Measurements from ENCODE around the gene MBD5. TPM values are rescaled to one million over a fixed set of nuclear protein-coding genes. Genes with fewer than 3 reads are reported as not detected.

The MBD5 gene
- total and polyA plus RNA-seq, 2 experiments from 2014 or later, result 12.1 to 23.4 TPM

GRCh38 chr2:148483665-148484064 lies 462.8 kb downstream of the MBD5 start:
- Histone ChIP-seq H3K9me3 (ENCODE audit: low read depth) (no peaks in the 10 kb centered on the region), H4K20me1 (ENCODE audit: insufficient read depth) (no peaks in the 10 kb centered on the region), H3K4me3 (no peak overlapping the region), H3K36me3 (ENCODE audit: low read depth) (no peaks in the 10 kb centered on the region), H3K4me1 (ENCODE audit: insufficient read depth) (no peaks in the 10 kb centered on the region), H3K27me3 (replicated peaks; ENCODE audit: insufficient read depth) (no peaks in the 10 kb centered on the region), H3K9me2 (ENCODE audit: insufficient read depth) (no peaks in the 10 kb centered on the region), H3K9ac (no peak overlapping the region), H2AFZ (no peak overlapping the region), H3K79me2 (ENCODE audit: insufficient read depth) (no peaks in the 10 kb centered on the region), H3F3A (ENCODE audit: insufficient read depth) (no peaks in the 10 kb centered on the region), H3K27ac (no peak overlapping the region), H3K4me2 (ENCODE audit: unreplicated experiment) (no peak overlapping the region)
- in situ Hi-C loops (cut with MboI), result no loop called here
- TF ChIP-seq EZH2 (IDR thresholded peaks at IDR 0.05; ENCODE audit: insufficient read depth, poor library complexity, severe bottlenecking) (no peak), EZH2phosphoT487 (IDR thresholded peaks at IDR 0.05; ENCODE audit: insufficient read depth, low read depth) (no peak)
- 35 to 37% methylated on average over 4 of the region's 4 CpGs for WGBS, 2 experiments (ENCODE audit: low coverage in 1 of 2, low lambda C conversion rate in 2 of 2, missing lambda C conversion rate in 2 of 2)
- DNase-seq, result no peak

- no peaks in the 10 kb centered on the region for H3K79me2 ChIP-seq (ENCODE audit: insufficient read depth)
- in situ Hi-C loops (cut with MboI), result no loop called here
- H3K9me2 ChIP-seq (ENCODE audit: insufficient read depth), result no peaks in the 10 kb centered on the region
- H3K9ac ChIP-seq, result no peak overlapping the region
- no peak overlapping the region for H2AFZ ChIP-seq
- no peak overlapping the region for H3K4me3 ChIP-seq
- no peaks in the 10 kb centered on the region for H4K20me1 ChIP-seq (ENCODE audit: insufficient read depth)
- H3K4me2 ChIP-seq (ENCODE audit: unreplicated experiment), result no peak overlapping the region
- H3K9me3 ChIP-seq (ENCODE audit: low read depth), result no peaks in the 10 kb centered on the region
- no peak for DNase-seq
- no peak overlapping the region for H3K27ac ChIP-seq
- H3F3A ChIP-seq (ENCODE audit: insufficient read depth), result no peaks in the 10 kb centered on the region
- H3K27me3 ChIP-seq (replicated peaks; ENCODE audit: insufficient read depth), result no peaks in the 10 kb centered on the region
- WGBS, 2 experiments (ENCODE audit: low coverage in 1 of 2, low lambda C conversion rate in 2 of 2, missing lambda C conversion rate in 2 of 2), result 65 to 76% methylated on average over 1 of the region's 1 CpG
- no peak for TF ChIP-seq EZH2phosphoT487 (IDR thresholded peaks at IDR 0.05; ENCODE audit: insufficient read depth, low read depth)
- no peaks in the 10 kb centered on the region for H3K4me1 ChIP-seq (ENCODE audit: insufficient read depth)
- no peaks in the 10 kb centered on the region for H3K36me3 ChIP-seq (ENCODE audit: low read depth)
Measured at GRCh38 chr2:148484066-148484465, 463.2 kb downstream of the MBD5 start.

- no peak overlapping the region for H3K4me3 ChIP-seq
- no peak overlapping the region for H3K9ac ChIP-seq
- H3K27ac ChIP-seq, result no peak overlapping the region
- H3F3A ChIP-seq (ENCODE audit: insufficient read depth), result no peaks in the 10 kb centered on the region
- DNase-seq, result no peak
- no peaks in the 10 kb centered on the region for H4K20me1 ChIP-seq (ENCODE audit: insufficient read depth)
- no peak overlapping the region for H2AFZ ChIP-seq
- H3K9me3 ChIP-seq (ENCODE audit: low read depth), result no peaks in the 10 kb centered on the region
- H3K4me2 ChIP-seq (ENCODE audit: unreplicated experiment), result no peak overlapping the region
- H3K27me3 ChIP-seq (replicated peaks; ENCODE audit: insufficient read depth), result no peaks in the 10 kb centered on the region
- no peaks in the 10 kb centered on the region for H3K9me2 ChIP-seq (ENCODE audit: insufficient read depth)
- no peaks in the 10 kb centered on the region for H3K4me1 ChIP-seq (ENCODE audit: insufficient read depth)
- TF ChIP-seq EZH2phosphoT487 (IDR thresholded peaks at IDR 0.05; ENCODE audit: insufficient read depth, low read depth), result no peak
- no peak for TF ChIP-seq EZH2 (IDR thresholded peaks at IDR 0.05; ENCODE audit: insufficient read depth, poor library complexity, severe bottlenecking)
- H3K79me2 ChIP-seq (ENCODE audit: insufficient read depth), result no peaks in the 10 kb centered on the region
- in situ Hi-C loops (cut with MboI), result no loop called here
- no peaks in the 10 kb centered on the region for H3K36me3 ChIP-seq (ENCODE audit: low read depth)
Measured at GRCh38 chr2:148486655-148487054, 465.8 kb downstream of the MBD5 start.

GRCh38 chr2:148487439-148487838 lies 466.5 kb downstream of the MBD5 start:
- Histone ChIP-seq H3K27me3 (replicated peaks; ENCODE audit: insufficient read depth) (no peaks in the 10 kb centered on the region), H3K4me1 (ENCODE audit: insufficient read depth) (no peaks in the 10 kb centered on the region), H3K9me2 (ENCODE audit: insufficient read depth) (no peaks in the 10 kb centered on the region), H2AFZ (no peak overlapping the region), H3K9ac (no peak overlapping the region), H4K20me1 (ENCODE audit: insufficient read depth) (no peaks in the 10 kb centered on the region), H3K36me3 (ENCODE audit: low read depth) (no peaks in the 10 kb centered on the region), H3K4me2 (ENCODE audit: unreplicated experiment) (no peak overlapping the region), H3K27ac (no peak overlapping the region), H3K4me3 (no peak overlapping the region), H3K9me3 (ENCODE audit: low read depth) (no peaks in the 10 kb centered on the region), H3F3A (ENCODE audit: insufficient read depth) (no peaks in the 10 kb centered on the region), H3K79me2 (ENCODE audit: insufficient read depth) (no peaks in the 10 kb centered on the region)
- in situ Hi-C loops (cut with MboI), result no loop called here
- WGBS, 2 experiments (ENCODE audit: low coverage in 1 of 2, low lambda C conversion rate in 2 of 2, missing lambda C conversion rate in 2 of 2), result 92 to 95% methylated on average over 3 of the region's 3 CpGs
- no peak for TF ChIP-seq EZH2 (IDR thresholded peaks at IDR 0.05; ENCODE audit: insufficient read depth, poor library complexity, severe bottlenecking)
- no peak for TF ChIP-seq EZH2phosphoT487 (IDR thresholded peaks at IDR 0.05; ENCODE audit: insufficient read depth, low read depth)
- DNase-seq, result no peak

- Histone ChIP-seq H3K27me3 (replicated peaks; ENCODE audit: insufficient read depth) (no peaks in the 10 kb centered on the region), H4K20me1 (ENCODE audit: insufficient read depth) (no peaks in the 10 kb centered on the region), H3K27ac (no peak overlapping the region), H3K4me2 (ENCODE audit: unreplicated experiment) (no peak overlapping the region), H3K4me3 (no peak overlapping the region), H3K4me1 (ENCODE audit: insufficient read depth) (no peaks in the 10 kb centered on the region), H3K79me2 (ENCODE audit: insufficient read depth) (no peaks in the 10 kb centered on the region), H3K9ac (no peak overlapping the region), H2AFZ (no peak overlapping the region), H3K9me3 (ENCODE audit: low read depth) (no peaks in the 10 kb centered on the region), H3K36me3 (ENCODE audit: low read depth) (no peaks in the 10 kb centered on the region), H3F3A (ENCODE audit: insufficient read depth) (no peaks in the 10 kb centered on the region), H3K9me2 (ENCODE audit: insufficient read depth) (no peaks in the 10 kb centered on the region)
- TF ChIP-seq EZH2phosphoT487 (IDR thresholded peaks at IDR 0.05; ENCODE audit: insufficient read depth, low read depth) (no peak), EZH2 (IDR thresholded peaks at IDR 0.05; ENCODE audit: insufficient read depth, poor library complexity, severe bottlenecking) (no peak)
- WGBS, 2 experiments (ENCODE audit: low coverage in 1 of 2, low lambda C conversion rate in 2 of 2, missing lambda C conversion rate in 2 of 2), result 73 to 79% methylated on average over 4 of the region's 4 CpGs
- in situ Hi-C loops (cut with MboI), result no loop called here
- no peak for DNase-seq
Measured at GRCh38 chr2:148490840-148491439, 470.0 kb downstream of the MBD5 start.
